ENCODE results near the gene YPEL1.

The YPEL1 gene, protein sequence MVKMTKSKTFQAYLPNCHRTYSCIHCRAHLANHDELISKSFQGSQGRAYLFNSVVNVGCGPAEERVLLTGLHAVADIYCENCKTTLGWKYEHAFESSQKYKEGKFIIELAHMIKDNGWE

DNA sequence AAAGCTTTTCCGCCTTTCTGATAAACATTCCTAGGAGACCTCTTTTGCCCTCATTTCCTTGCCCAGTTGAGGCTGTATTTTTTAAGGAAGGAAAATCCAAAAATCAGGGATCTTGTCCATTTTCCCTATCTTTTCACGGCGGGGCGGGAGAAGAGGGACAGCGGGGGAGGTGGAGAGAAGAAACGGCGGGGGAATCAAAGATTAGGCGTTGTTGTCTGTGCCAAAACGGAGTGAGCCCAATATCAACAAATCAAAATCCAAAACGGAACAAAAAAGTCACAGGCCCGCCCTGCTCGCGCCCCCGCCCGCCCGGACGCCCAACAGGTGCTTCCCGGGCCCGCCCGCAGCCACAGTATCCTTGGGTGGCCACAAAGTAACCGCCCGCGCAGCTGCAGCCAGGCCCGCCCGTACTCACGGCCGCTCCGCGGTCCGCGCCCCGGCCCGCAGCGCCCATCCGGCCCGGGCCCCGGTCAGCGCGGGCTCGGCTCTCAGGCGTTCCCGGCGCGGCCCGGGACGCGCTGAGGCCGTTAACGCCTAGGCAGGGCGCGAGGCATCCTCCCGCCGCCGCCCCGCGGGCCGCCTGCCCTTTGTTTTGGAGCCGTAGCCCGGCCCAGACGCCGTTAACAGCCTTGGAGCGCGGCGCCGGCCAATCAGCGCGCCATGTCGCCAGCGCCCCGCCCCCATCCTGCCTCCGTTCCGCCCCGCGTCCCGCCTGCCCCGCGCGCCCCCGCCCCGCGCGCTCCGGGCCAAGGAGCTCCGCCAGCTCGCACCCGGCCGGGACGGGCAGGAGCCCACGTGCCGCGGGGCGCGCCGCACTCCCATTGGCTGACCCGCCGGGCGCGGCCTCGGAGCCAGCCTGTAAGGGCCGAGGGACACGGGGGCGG, at the start of gene YPEL1:
TSS of gene YPEL1 (minus strand) at position 595 of the 884 bp plus-strand sequence. CDS start 25,050 bp downstream, outside the sequence.
- peak; percentile 83 for DNase-seq

- no peak for DNase-seq
These were observed 44.7 kb upstream of the YPEL1 start for GRCh38 chr22:21780259-21780658.

GRCh38 chr22:21779444-21779843, 43.9 kb upstream of the YPEL1 start:
- no peak for DNase-seq

- DNase-seq = no peak
These were observed 43.2 kb upstream of the YPEL1 start for GRCh38 chr22:21778705-21779363.

DNA sequence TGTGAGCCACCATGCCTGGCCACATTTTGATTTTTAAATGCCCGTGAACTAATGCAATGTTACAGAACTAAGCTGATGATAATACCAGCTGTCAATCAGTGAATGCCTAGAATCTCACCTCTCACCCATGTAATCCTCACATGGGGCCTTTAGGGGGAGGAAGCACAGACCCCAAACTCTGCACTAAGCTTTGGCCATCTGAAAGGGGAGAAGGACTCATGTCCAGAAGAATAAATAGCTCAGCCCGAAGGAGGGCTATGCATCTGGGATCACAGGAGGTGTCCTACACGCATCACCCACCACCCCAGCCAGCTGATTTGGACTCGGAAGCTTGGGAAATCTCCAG, 36.0 kb upstream of the YPEL1 start:
- DNase-seq = no peak

DNA sequence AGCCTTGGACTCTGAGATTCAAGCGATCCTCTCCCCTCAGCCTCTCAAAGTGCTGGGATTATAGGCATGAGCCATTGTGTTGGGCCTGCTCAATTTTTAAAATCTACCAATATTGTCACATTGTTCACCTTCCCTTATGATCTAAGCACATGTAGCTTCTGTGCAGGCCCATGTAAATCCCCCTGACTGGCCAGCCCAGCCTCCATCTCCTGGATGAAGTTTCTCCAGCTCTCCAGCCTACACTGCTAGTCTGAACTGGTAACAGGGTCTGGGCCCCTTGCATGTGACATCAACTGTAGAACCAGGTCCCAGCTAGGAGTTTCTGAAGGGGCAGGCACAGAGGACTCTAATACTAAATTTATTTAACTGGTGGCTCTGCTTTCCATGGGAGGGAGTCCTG, 32.8 kb upstream of the YPEL1 start:
- DNase-seq = no peak

- DNase-seq = no peak
These were observed 31.3 kb upstream of the YPEL1 start for GRCh38 chr22:21766691-21767462.

- DNase-seq = no peak
These were observed 30.4 kb upstream of the YPEL1 start for GRCh38 chr22:21765909-21766529.

- no peak for DNase-seq
These were observed 28.6 kb upstream of the YPEL1 start for GRCh38 chr22:21764038-21764804.

- DNase-seq = no peak
These were observed 27.4 kb upstream of the YPEL1 start for GRCh38 chr22:21762712-21763581.

DNA sequence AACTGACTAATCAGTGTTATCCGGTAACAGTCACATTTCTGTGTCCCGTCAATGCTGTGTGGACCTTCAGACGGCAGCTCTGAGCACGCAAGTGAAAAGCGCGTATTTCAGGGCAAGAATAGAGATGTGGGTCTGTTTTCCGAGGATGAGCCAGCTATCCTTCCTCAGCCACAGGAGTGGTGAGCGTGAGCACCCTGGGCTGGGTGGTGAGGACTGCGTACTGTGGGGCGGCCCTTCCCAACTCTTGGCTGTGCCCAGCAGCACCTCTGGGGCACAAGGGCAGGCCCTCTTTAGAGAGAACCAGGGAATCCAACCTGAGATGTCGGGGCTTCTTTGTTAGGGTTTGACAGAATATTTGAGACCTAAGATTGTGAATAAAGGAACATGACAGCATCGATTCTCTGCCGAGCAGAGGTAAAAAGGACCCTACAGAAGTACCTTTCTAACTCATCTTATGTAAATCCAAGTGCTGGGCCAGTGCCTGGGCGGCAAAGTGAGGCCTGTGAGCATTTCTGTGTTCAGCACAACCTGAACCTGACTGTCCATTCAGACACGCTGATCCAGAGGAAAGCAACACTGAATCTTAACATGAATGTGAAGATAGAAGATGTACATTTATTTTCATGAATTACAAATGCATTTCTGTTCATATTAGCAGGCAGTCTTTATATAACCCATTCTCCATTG, 26.5 kb upstream of the YPEL1 start:
- no peak for DNase-seq

DNA sequence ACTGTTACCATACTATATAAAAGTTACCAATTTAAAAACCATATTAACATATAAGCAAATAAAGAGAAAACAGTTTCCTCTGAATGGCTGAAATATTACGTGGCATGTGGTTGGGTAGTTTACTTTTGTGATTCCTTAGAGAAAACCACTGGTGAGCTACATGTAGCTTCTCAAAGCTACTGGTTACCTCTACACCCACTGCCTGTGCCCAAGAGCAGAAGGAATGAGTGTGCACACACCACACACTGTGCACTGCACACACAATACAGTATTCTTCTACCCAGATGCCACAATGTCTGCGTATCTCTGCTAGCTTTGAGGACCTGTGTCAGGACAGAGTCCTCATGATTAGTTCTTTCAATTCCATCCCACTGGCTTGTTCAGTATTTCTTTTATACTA, 25.5 kb upstream of the YPEL1 start:
- no peak for DNase-seq

DNA sequence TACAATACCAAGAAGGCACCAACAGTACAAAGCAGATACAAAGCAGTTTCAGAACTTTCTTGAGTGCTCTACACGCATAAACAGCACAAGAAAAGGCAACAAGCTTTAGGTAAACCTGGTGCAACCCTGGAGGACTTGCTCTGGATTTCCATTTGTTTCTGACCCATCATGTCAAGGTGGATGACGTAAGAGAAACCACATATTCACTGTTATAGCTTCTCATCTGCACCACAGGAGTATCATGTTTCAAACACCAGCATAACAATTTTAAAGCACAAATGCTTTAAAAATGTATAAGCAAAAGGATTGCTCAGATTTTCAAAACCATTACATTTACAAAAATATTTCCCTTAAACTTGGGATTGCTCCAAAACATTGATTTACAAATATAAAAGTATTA, 25.0 kb upstream of the YPEL1 start:
- DNase-seq = no peak

DNA sequence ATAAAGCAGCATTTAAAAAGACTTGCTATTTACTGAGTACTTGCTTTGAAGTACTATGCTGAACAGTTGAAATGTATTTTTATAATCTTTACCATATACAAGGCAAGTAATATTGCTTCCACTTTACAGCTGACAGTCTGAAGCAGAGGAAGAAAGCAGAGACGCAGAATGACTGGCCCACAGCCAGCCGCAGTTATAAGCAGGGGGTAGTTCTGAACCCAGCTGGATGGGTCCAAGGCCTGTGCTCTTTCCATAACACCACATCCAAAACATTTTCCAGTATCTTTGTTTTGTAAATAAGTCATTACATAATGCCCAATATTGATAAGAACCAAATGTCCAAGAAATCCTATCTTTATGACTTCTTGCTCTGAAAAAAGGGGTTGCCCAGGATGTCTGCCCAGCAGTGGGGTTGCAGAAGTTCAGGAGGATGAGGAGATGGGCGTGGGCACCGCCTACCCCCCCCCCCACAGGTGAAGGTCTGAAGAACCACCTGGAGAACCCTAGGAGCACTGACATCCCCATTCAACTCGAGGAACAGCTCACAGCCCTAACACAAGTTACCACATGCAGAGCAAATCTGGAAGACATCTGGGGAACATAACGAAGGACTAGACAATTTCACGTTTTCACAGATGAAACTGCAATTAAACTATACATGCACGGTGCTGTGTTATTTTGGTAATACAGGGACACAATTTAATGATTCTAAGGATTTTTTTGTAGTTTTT, 24.2 kb upstream of the YPEL1 start:
- no peak for DNase-seq

DNA sequence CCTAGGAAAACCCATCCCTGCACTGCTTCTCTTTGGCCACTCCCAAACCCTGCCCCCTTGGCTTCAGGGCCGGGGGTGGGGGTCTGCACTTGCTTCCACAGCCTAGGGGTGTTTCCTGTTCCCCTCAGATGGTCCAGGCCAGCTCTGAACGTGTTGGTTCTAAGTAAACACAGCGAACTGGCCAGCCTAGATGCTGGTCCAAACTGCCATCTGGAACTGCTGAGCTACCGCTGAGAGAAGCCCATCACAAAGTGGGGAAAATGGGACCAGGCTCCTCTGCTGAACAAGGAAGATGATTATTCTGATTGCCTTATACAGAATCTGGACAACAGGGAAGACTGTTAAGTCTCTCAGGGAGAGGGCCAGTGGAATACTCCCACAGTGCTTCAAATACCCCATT, 23.5 kb upstream of the YPEL1 start:
- no peak for DNase-seq

DNA sequence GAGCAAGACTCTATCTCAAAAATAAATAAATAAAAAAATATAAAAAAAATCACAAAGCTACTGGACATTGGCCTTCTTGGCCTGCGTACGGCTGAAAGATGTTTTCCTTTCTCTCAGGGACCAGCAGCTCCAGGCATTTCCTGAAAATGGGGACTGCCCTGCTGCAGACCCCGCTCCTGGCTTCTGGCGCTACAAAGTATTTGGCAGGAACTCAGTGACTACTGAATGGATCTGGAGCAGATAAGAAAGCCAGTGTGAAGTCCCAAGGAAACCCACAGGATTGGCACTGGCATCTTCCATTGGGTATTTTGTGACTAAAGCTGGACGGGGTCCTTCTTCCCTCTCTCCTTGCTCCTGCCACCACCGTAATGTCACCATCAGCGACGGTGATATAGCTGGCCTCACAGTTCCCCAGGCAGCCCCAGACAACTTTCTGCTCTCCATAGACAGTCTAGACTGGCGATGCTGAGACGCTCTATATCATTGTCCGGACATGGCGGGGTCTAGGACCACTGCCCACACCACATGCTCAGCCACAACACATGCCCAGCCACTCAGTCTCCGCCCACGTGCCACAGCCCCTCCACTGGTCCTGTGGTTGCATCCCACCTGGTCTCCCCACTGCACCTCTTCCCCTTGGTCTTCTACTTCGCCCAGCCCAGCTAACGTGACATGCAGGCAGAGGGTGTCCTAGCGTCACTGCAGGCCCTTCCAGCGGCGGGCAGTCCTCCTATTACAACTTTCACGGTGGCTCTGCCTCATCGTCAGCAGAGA, 22.7 kb upstream of the YPEL1 start:
- no peak for DNase-seq

- DNase-seq = no peak
These were observed 20.3 kb upstream of the YPEL1 start for GRCh38 chr22:21755851-21756284.

DNA sequence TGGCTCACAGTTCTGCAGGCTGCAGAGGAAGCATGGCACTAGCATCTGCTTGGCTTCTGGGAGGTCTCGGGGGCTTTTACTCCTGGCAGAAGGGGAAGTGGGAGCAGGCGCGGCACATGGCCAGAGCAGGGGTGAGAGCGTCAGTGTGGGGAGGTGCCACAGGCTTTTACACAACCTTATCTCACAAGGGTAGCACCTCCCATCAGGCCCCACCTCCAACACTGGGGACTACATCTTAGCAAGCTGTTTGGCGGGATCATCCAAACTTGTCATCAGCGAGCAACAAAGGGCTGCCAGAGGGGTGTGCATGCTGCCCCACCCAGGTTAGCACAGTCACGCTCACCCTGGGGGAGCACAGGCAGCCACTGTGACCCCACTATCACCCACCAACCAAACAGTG, 18.9 kb upstream of the YPEL1 start:
- no peak for DNase-seq

Measured in NCI-H1092 (cell line).